Karpas-422 (cell line): Measurements from ENCODE around the gene GNPDA1. TPM values are rescaled to one million over a fixed set of nuclear protein-coding genes. Genes with fewer than 3 reads are reported as not detected.

Experiments used
- DNase-seq: peaks from one replicate; pipeline ENCODE4 v3.0.0-alpha.2; 2015
- H2AFZ ChIP-seq: fragments of 200-600 bp; sonication (generic); 2 replicates; pipeline ENCODE4 v1.6.1; 2014; ENCODE audit warnings: antibody characterized with exemption, low read length, mixed read lengths
- H3K27ac ChIP-seq: fragments of 200-600 bp; sonication (generic); 2 replicates; pipeline ENCODE4 v1.5.1; 2014; ENCODE audit warnings: mild to moderate bottlenecking, low read length, moderate library complexity
- H3K27me3 ChIP-seq: fragments of 200-600 bp; sonication (generic); 2 replicates; pipeline ENCODE4 v1.6.1; 2014; ENCODE audit warnings: low read length, mixed read lengths
- H3K36me3 ChIP-seq: fragments of 200-600 bp; sonication (generic); 2 replicates; pipeline ENCODE4 v1.6.1; 2014; ENCODE audit warnings: low read length, mixed read lengths; ENCODE audit not compliant: insufficient read depth
- H3K4me1 ChIP-seq: fragments of 200-600 bp; sonication (generic); 2 replicates; pipeline ENCODE4 v1.6.1; 2014; ENCODE audit warnings: mild to moderate bottlenecking, low read length, mixed read lengths
- H3K4me2 ChIP-seq: fragments of 200-600 bp; sonication (generic); 2 replicates; pipeline ENCODE4 v1.6.1; 2014; ENCODE audit warnings: low read length, low read depth, mild to moderate bottlenecking; ENCODE audit not compliant: poor library complexity, severe bottlenecking
- H3K4me3 ChIP-seq: fragments of 200-600 bp; sonication (generic); 2 replicates; pipeline ENCODE4 v1.5.1; 2014; ENCODE audit warnings: mild to moderate bottlenecking, antibody characterized with exemption, low read length, mixed read lengths
- H3K79me2 ChIP-seq: fragments of 200-600 bp; sonication (generic); 2 replicates; pipeline ENCODE4 v1.6.1; 2014; ENCODE audit warnings: mild to moderate bottlenecking, low read length, mixed read lengths
- H3K9ac ChIP-seq: fragments of 200-600 bp; sonication (generic); 2 replicates; pipeline ENCODE4 v1.6.0; 2014; ENCODE audit warnings: low read length
- H3K9me2 ChIP-seq: fragments of 200-600 bp; sonication (generic), shearing (Covaris generic); replicated peaks from 2 replicates; pipeline ENCODE4 v1.6.0; 2014; ENCODE audit warnings: mild to moderate bottlenecking, low read length, moderate library complexity; ENCODE audit not compliant: insufficient read depth
- H3K9me3 ChIP-seq: fragments of 300-700, 200-600 bp; sonication (generic); 2 replicates; pipeline ENCODE4 v1.6.1; 2014; ENCODE audit warnings: low read length, mixed read lengths
- H4K20me1 ChIP-seq: fragments of 200-600 bp; sonication (generic); 2 replicates; pipeline ENCODE4 v1.6.1; 2014; ENCODE audit warnings: mild to moderate bottlenecking, antibody characterized with exemption, low read length, low read depth; ENCODE audit not compliant: insufficient read depth
- total RNA-seq: library from RNA; depleted of rRNA; stranded (reverse); fragments of >200 nt; shearing (Covaris generic); gene quantifications from 2 replicates; pipeline ENCODE4 v1.2.3, GENCODE V29; 2014; ENCODE audit warnings: low replicate concordance; rRNA removed

GNPDA1 gene
- total RNA-seq, 1 experiment from 2014 or later = 45.0 TPM

GRCh38 chr5:141952020-141952419 lies 60.8 kb downstream of the GNPDA1 start:
- Histone ChIP-seq H3K4me1 (peaks cover 8% of the 10 kb centered on the region), H4K20me1 (no peaks in the 10 kb centered on the region), H3K4me2 (no peak overlapping the region), H3K4me3 (no peak overlapping the region), H3K27me3 (no peaks in the 10 kb centered on the region), H3K79me2 (no peaks in the 10 kb centered on the region), H3K9ac (no peak overlapping the region), H2AFZ (no peak overlapping the region), H3K9me2 (no peaks in the 10 kb centered on the region), H3K27ac (no peak overlapping the region), H3K36me3 (no peaks in the 10 kb centered on the region), H3K9me3 (no peaks in the 10 kb centered on the region)
- no peak for DNase-seq

- Histone ChIP-seq H3K27ac (no peak overlapping the region), H4K20me1 (no peaks in the 10 kb centered on the region), H3K79me2 (no peaks in the 10 kb centered on the region), H3K36me3 (no peaks in the 10 kb centered on the region), H3K4me3 (no peak overlapping the region), H3K9me2 (no peaks in the 10 kb centered on the region), H2AFZ (no peak overlapping the region), H3K9ac (no peak overlapping the region), H3K27me3 (no peaks in the 10 kb centered on the region), H3K4me2 (no peak overlapping the region), H3K4me1 (peaks cover 8% of the 10 kb centered on the region), H3K9me3 (no peaks in the 10 kb centered on the region)
- DNase-seq = peak; percentile 80
These were observed 61.5 kb downstream of the GNPDA1 start for GRCh38 chr5:141951332-141951781.

Other genes with a start within 250 kb of the GNPDA1 start
- not detected in 2 replicates for gene PCDH1, start 134.6 kb downstream of the GNPDA1 start, total RNA-seq
- 100 and 124 TPM in 2 replicates for gene DELE1, start 89.2 kb downstream of the GNPDA1 start, total RNA-seq
- gene PCDH12, start 54.8 kb downstream of the GNPDA1 start, total RNA-seq = not detected in 2 replicates
- gene RNF14, start 43.9 kb downstream of the GNPDA1 start, total RNA-seq = 38.0 and 41.9 TPM in 2 replicates
- 40.5 and 41.3 TPM in 2 replicates for gene NDFIP1, start 95.8 kb upstream of the GNPDA1 start, total RNA-seq